ENCODE measurements around the gene MAP1LC3A.

The MAP1LC3A gene

GRCh38 chr20:34578521-34578920, 20.0 kb downstream of the MAP1LC3A start:
- DNase-seq, result no peak

- DNase-seq, result no peak
These were observed 20.9 kb downstream of the MAP1LC3A start for GRCh38 chr20:34579191-34579978.

DNA sequence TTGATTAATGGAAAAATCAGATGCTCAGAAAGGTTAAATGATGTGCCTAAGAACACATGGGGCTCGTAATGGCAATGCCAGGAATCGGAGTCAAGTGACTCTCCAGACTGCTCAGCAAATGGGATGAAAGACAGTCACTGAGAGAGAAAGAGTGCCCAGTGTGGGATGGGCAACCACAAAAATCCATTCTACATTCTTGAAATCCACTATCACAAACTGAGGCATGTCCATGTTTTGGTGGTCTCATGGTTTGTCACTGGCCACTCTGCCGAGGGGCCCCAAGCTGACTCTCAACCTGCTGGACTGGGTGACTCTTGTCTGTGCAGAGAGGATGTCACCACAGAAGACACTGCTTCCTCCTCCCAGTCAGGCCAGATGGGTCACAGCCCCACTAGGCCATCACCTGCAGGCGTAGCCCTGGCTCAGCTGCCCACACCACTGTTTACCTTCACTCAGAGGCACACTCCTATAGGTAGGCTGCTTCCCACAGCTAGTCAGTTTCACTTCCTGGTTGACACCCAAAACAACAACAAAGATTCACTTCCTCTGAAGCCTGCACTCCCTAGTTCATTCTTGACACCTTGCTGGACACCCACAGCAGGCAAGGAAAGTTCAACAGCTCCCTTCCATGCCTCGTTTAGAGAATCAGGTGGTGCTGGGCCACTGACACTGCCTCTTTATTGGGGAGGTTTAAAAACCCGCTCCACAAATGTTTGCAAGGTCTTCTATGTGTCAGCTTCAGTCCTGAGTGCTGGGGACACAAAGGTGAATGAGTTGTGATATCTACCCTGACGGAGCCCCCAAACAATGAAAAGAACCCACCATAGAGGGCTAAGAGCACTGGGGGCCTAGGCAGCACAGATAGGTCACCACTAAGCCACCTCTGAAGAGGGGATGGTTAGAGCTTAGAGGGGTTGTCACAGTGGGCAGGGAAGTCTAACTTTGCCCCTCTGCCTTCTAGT, 21.7 kb downstream of the MAP1LC3A start:
- no peak for DNase-seq

DNA sequence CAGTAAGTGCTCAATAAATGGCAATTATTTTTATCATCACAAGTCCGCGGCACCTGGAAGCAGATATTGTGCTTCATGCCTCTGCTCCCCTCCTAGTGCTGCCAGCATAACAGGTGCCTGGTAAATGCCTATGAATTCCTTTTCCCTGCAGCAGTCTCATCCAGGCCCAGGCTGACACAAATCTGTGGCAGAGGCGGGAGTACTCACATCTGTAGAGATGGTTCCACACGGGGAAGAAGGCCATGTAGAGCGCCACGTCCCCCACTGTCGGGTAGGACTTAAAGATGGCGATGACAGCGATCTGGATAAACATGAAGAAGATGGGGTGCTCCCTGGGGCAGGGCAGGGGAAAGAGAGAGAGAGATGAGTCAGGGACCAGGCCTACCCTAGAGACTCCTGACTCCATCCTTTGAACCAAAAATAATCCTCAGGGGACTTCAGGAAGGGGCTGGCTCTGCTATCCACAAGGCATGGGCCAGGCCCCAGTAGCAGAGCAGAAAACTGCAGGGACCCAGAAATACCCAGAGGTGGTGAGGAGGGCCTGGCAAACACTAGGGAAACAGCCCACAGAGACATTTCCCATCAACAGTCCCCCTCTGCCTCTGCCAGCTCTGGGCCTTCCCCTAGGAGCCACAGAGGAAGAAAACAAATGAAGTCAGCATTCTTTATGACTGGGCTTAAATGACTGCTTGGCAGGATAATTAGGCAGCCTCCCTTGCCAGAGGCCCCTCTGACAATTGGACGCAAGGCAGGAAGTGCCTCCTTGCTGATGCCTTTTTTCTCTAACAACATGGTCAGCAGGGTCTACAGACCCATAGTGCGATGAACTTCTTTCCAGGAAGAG, 23.0 kb downstream of the MAP1LC3A start:
- DNase-seq, result no peak

- DNase-seq, result no peak
These were observed 23.7 kb downstream of the MAP1LC3A start for GRCh38 chr20:34582221-34582620.

GRCh38 chr20:34582911-34583310, 24.4 kb downstream of the MAP1LC3A start:
- no peak for DNase-seq

- no peak for DNase-seq
These were observed 25.0 kb downstream of the MAP1LC3A start for GRCh38 chr20:34583544-34583943.

- no peak for DNase-seq
These were observed 26.5 kb downstream of the MAP1LC3A start for GRCh38 chr20:34585019-34585418.

DNA sequence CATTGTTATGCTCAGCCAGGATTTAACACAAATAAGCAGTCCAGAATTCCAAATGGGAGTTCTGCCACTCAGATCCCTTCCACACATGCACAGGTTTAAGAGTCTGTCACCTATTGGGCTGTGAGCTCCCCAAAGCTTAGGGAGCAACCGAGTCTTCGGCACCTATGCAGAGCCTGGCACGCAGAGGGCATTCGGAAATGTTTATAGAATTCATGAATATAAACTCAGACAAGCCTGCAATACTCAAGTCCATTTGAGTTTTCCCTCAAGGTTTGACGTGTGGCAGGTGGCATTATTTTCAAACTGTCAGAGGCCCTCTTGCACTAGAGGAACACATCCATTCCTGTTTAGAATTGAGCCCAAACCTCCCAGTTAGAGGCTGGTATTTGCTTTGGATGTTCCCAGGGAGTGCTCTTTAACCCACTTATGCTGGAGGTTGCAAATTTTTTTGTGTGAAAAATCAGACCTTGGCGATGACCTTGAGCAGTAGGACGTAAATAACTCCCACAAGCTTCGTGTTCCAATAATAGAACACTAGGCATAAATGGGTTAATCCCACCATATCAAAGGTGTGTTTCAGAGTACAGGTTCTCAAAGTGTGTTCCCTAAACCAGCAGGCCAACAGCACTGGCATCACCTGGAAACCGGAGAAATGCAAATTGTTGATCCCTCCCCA, 28.1 kb downstream of the MAP1LC3A start:
- no peak for DNase-seq

- no peak for DNase-seq
These were observed 37.1 kb downstream of the MAP1LC3A start for GRCh38 chr20:34595377-34596184.

DNA sequence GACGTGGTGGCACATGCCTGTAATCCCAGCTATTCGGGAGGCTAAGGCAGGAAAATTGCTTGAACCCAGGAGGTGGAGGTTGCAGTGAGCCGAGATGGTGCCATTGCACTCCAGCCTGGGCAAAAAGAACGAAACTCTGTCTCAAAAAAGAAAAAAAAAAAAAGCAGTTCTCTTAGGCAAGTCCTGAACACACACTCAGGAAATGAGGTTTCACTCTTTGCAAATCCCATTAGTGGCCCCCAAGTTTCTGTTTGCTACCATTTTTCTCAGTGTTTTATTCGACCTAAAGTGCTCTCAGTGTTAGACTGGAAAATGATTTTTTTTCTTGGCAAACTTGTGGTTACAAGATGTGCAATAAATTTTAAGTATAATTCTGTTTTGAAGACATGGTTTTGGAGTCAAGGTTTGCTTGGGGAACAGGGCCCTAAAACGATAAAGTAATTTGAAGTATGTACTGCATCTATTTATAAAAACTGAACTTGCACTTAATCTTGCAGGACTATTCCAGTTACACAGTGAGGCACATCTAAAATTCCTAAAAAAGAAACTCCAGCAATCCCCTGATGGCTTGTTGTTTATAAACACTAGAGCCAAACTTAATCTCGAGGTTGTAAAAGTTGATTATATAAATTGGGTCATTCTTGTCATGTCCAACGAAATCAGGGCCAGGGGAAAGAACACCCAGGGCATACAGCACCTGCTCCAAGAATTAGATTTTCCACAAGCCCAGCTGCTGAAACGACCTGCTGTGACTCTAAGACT, 42.6 kb downstream of the MAP1LC3A start:
- DNase-seq, result peak; percentile 13

DNA sequence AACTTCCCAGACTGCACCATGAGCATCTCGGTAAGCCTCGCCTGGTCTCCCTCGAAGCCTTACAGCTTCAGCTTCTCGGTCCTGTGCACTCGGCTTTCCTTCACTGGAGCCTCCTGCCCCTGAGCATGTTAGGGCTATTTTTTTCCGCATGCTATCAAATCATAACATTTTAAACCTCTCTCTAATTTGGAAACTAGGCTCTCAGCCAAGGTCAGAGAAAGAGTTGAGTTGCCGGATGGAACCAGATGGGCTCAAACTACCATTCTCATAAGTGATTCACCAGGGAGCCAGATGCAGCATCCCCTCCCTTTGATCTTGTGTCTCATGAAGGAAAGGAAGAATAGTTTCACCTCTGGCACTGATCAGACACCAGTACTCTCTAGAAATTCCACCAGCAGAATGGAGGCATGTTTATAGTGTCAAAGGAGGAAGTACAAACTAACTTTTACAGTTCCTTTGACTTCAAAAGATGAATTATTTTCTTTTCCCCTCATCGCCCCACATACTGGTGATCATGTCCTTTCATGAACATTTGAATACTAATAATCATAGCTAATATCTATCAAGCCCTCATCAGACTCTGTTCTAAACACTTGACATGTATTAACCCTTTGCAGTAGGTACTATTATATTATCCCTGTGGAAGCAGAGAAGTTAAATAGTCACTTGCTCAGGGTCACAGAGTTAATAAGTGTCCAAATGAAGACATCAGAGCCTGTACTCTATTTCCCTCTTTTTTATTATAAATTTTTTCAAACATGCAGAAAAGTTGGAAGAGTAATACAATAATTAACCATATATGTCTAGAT, 46.7 kb downstream of the MAP1LC3A start:
- no peak for DNase-seq

- DNase-seq, result no peak
These were observed 48.5 kb downstream of the MAP1LC3A start for GRCh38 chr20:34607066-34607465.

All from hematopoietic multipotent progenitor cell treated with erythropoietin and hydrocortisone succinate and interleukin-3 and kit ligand, for 4 days (in vitro differentiated cells).